Measurements from ENCODE around the gene DIP2A.

The DIP2A gene

GRCh38 chr21:46606427-46606813 is 147.7 kb downstream of the DIP2A start:
- Histone ChIP-seq H3K9ac (ENCODE audit: low read length in 2 of 2) (no peak overlapping the region), H3K36me3 (ENCODE audit: control insufficient read depth in 2 of 2, insufficient read depth in 2 of 2, low read length in 2 of 2) (no peaks in the 10 kb centered on the region), H3K4me1 (ENCODE audit: control insufficient read depth, insufficient read depth, low read length) (peaks cover 3% of the 10 kb centered on the region), H3K9me3 (ENCODE audit: control insufficient read depth in 2 of 2, low read length in 2 of 2) (peaks cover 4 to 5% of the 10 kb centered on the region in 2 donors), H3K27ac (ENCODE audit: low read length) (no peak overlapping the region), H3K4me3 (ENCODE audit: low read length in 2 of 2) (no peak overlapping the region), H3K27me3 (ENCODE audit: control insufficient read depth in 1 of 2, insufficient read depth in 2 of 2, low read length in 2 of 2) (peaks cover 5 to 8% of the 10 kb centered on the region in 2 donors)

- Histone ChIP-seq H3K27me3 (ENCODE audit: control insufficient read depth in 1 of 2, insufficient read depth in 2 of 2, low read length in 2 of 2) (peaks cover 0 to 8% of the 10 kb centered on the region in 2 donors), H3K4me1 (ENCODE audit: control insufficient read depth, insufficient read depth, low read length) (peaks cover 3% of the 10 kb centered on the region), H3K9ac (ENCODE audit: low read length in 2 of 2) (no peak overlapping the region), H3K36me3 (ENCODE audit: control insufficient read depth in 2 of 2, insufficient read depth in 2 of 2, low read length in 2 of 2) (no peaks in the 10 kb centered on the region), H3K27ac (ENCODE audit: low read length) (no peak overlapping the region), H3K4me3 (ENCODE audit: low read length in 2 of 2) (no peak overlapping the region), H3K9me3 (ENCODE audit: control insufficient read depth in 2 of 2, low read length in 2 of 2) (peaks cover 4 to 5% of the 10 kb centered on the region in 2 donors)
These were observed 148.9 kb downstream of the DIP2A start for GRCh38 chr21:46607636-46608035.

DNA sequence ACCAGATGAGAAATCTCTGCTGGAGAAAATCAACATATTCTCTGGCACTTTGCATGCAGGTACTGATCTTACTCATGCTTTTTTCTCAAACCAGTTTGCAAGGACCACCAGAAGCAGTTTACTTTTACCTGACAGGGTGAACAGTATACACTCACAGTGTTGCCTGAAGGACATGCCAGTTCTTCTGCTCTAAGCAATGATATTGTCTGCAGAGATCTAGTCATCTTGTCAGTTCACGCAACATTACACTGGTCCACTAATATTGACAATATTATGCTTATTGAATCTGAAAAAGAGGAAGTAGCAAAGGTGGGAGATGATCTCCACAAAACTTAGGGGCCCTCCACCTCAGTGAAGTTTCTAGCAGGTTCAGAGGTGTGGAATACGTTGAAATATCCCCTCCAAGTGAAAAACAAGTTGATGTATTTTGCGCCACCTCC is 150.0 kb downstream of the DIP2A start:
- Histone ChIP-seq H3K9me3 (ENCODE audit: control insufficient read depth in 2 of 2, low read length in 2 of 2) (peaks cover 4 to 5% of the 10 kb centered on the region in 2 donors), H3K4me1 (ENCODE audit: control insufficient read depth, insufficient read depth, low read length) (peaks cover 3% of the 10 kb centered on the region), H3K27me3 (ENCODE audit: control insufficient read depth in 1 of 2, insufficient read depth in 2 of 2, low read length in 2 of 2) (peaks cover 0 to 8% of the 10 kb centered on the region in 2 donors), H3K36me3 (ENCODE audit: control insufficient read depth in 2 of 2, insufficient read depth in 2 of 2, low read length in 2 of 2) (no peaks in the 10 kb centered on the region), H3K9ac (ENCODE audit: low read length in 2 of 2) (no peak overlapping the region), H3K4me3 (ENCODE audit: low read length in 2 of 2) (no peak overlapping the region), H3K27ac (ENCODE audit: low read length) (no peak overlapping the region)

DNA sequence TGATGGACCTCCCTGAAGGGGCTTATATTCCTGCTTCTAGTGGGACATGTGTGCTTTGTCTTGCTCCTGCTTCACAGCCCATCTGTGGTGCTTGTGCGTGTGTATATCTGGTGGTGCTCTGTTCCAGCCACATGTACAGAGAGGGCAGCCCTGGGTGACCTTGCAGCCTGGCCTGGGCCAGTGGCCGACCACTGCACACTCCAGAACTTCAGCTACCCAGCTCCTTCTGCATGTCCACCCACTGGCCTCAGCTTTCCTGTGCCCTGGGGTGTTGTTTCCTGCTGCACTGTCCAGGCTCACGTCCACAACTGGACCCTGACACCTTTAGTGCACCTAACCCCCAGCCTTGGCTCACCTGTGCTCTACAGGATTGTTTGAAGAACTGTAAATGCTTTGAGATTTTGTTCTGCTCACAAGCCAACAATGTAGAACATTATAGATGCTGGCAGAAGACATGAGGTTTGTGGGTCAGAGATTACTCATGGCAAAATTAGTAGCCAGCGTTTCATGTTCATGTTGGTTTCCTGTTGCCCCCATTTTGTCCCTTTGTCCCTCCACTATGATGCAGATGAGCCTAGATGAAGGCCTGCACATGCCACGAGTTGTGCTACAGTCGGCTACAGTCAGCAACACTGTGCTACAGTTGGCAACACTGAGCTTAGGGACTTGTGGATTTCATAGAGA is 151.5 kb downstream of the DIP2A start:
- no peaks in the 10 kb centered on the region for H3K36me3 ChIP-seq (ENCODE audit: control insufficient read depth in 2 of 2, insufficient read depth in 2 of 2, low read length in 2 of 2)
- H3K9me3 ChIP-seq (ENCODE audit: control insufficient read depth in 2 of 2, low read length in 2 of 2) = peaks cover 4 to 5% of the 10 kb centered on the region in 2 donors
- no peak overlapping the region for H3K4me3 ChIP-seq (ENCODE audit: low read length in 2 of 2)
- H3K4me1 ChIP-seq (ENCODE audit: control insufficient read depth, insufficient read depth, low read length) = peaks cover 3% of the 10 kb centered on the region
- no peak overlapping the region for H3K9ac ChIP-seq (ENCODE audit: low read length in 2 of 2)
- peaks cover 0 to 6% of the 10 kb centered on the region in 2 donors for H3K27me3 ChIP-seq (ENCODE audit: control insufficient read depth in 1 of 2, insufficient read depth in 2 of 2, low read length in 2 of 2)
- no peak overlapping the region for H3K27ac ChIP-seq (ENCODE audit: low read length)

GRCh38 chr21:46613391-46613790 is 154.7 kb downstream of the DIP2A start:
- Histone ChIP-seq H3K9me3 (ENCODE audit: control insufficient read depth in 2 of 2, low read length in 2 of 2) (peaks cover 4 to 5% of the 10 kb centered on the region in 2 donors), H3K36me3 (ENCODE audit: control insufficient read depth in 2 of 2, insufficient read depth in 2 of 2, low read length in 2 of 2) (no peaks in the 10 kb centered on the region), H3K27me3 (ENCODE audit: control insufficient read depth in 1 of 2, insufficient read depth in 2 of 2, low read length in 2 of 2) (peaks cover 0 to 6% of the 10 kb centered on the region in 2 donors), H3K4me1 (ENCODE audit: control insufficient read depth, insufficient read depth, low read length) (no peaks in the 10 kb centered on the region), H3K4me3 (ENCODE audit: low read length in 2 of 2) (no peak overlapping the region), H3K9ac (ENCODE audit: low read length in 2 of 2) (no peak overlapping the region), H3K27ac (ENCODE audit: low read length) (no peak overlapping the region)

DNA sequence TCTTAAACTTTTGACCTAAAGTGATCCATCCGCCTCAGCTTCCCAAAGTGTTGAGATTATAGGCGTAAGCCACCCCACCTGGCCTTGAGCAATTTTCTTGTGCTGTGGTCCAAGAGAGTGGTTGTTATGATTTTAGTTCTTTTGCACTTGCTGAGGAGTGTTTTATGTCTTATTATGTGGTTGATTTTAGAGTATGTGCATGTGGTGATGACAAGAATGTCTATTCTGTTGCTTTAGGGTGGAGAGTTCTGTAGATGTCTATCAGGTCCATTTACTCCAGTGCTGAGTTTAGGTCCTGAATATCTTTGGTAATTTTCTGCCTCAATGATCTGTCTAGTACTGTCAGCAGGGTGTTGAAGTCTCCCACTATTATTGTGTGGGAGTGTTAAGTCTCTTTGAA is 157.4 kb downstream of the DIP2A start:
- Histone ChIP-seq H3K4me1 (ENCODE audit: control insufficient read depth, insufficient read depth, low read length) (no peaks in the 10 kb centered on the region), H3K36me3 (ENCODE audit: control insufficient read depth in 2 of 2, insufficient read depth in 2 of 2, low read length in 2 of 2) (no peaks in the 10 kb centered on the region), H3K4me3 (ENCODE audit: low read length in 2 of 2) (no peak overlapping the region)

GRCh38 chr21:46616656-46617055 is 158.0 kb downstream of the DIP2A start:
- Histone ChIP-seq H3K9ac (ENCODE audit: low read length in 2 of 2) (no peak overlapping the region), H3K36me3 (ENCODE audit: control insufficient read depth in 2 of 2, insufficient read depth in 2 of 2, low read length in 2 of 2) (no peaks in the 10 kb centered on the region), H3K4me1 (ENCODE audit: control insufficient read depth, insufficient read depth, low read length) (peaks cover 2% of the 10 kb centered on the region), H3K4me3 (ENCODE audit: low read length in 2 of 2) (no peak overlapping the region), H3K27ac (ENCODE audit: low read length) (no peak overlapping the region), H3K27me3 (ENCODE audit: control insufficient read depth in 1 of 2, insufficient read depth in 2 of 2, low read length in 2 of 2) (peaks cover 0 to 3% of the 10 kb centered on the region in 2 donors), H3K9me3 (ENCODE audit: control insufficient read depth in 2 of 2, low read length in 2 of 2) (no peaks in the 10 kb centered on the region)

More for the DNA sequence above, 157.4 kb downstream of the DIP2A start:
- H3K27me3 ChIP-seq (ENCODE audit: control insufficient read depth in 1 of 2, insufficient read depth in 2 of 2, low read length in 2 of 2) = peaks cover 0 to 3% of the 10 kb centered on the region in 2 donors
- no peak overlapping the region for H3K27ac ChIP-seq (ENCODE audit: low read length)
- no peaks in the 10 kb centered on the region for H3K9me3 ChIP-seq (ENCODE audit: control insufficient read depth in 2 of 2, low read length in 2 of 2)
- H3K9ac ChIP-seq (ENCODE audit: low read length in 2 of 2) = no peak overlapping the region

GRCh38 chr21:46617267-46618051 is 158.8 kb downstream of the DIP2A start:
- Histone ChIP-seq H3K27me3 (ENCODE audit: control insufficient read depth in 1 of 2, insufficient read depth in 2 of 2, low read length in 2 of 2) (peaks cover 0 to 3% of the 10 kb centered on the region in 2 donors), H3K36me3 (ENCODE audit: control insufficient read depth in 2 of 2, insufficient read depth in 2 of 2, low read length in 2 of 2) (no peaks in the 10 kb centered on the region), H3K4me3 (ENCODE audit: low read length in 2 of 2) (no peak overlapping the region), H3K9me3 (ENCODE audit: control insufficient read depth in 2 of 2, low read length in 2 of 2) (no peaks in the 10 kb centered on the region), H3K9ac (ENCODE audit: low read length in 2 of 2) (no peak overlapping the region), H3K4me1 (ENCODE audit: control insufficient read depth, insufficient read depth, low read length) (peaks cover 2% of the 10 kb centered on the region), H3K27ac (ENCODE audit: low read length) (no peak overlapping the region)

DNA sequence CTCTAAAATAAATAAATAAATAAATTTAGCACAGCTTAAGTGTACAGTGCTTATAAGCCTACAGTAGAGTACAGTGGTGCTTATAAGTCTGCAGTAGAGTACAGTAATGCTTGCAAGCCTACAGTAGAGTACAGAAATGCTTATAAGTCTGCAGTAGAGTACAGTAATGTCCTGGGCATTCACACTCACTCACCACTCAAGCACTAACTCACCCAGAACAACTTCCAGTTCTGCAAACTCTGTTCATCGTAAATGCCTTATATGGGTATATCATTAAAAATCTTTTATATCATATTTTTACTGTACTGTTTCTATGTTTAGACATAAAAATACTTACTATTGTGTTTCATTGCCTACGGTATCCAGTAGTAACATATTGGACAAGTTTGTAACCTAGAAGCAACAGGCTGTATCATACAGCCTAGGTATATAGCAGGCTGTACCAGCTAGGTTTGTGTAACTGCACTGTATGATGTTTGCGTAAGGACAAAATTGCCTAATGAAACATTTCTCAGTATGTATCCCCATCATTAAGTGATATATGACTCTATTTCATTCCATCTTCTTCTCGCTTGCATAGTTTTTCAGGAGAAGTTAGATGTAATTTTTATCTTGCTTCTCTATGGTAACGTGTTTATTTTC is 160.2 kb downstream of the DIP2A start:
- no peak overlapping the region for H3K27ac ChIP-seq (ENCODE audit: low read length)
- no peaks in the 10 kb centered on the region for H3K9me3 ChIP-seq (ENCODE audit: control insufficient read depth in 2 of 2, low read length in 2 of 2)
- no peaks in the 10 kb centered on the region for H3K36me3 ChIP-seq (ENCODE audit: control insufficient read depth in 2 of 2, insufficient read depth in 2 of 2, low read length in 2 of 2)
- H3K27me3 ChIP-seq (ENCODE audit: control insufficient read depth in 1 of 2, insufficient read depth in 2 of 2, low read length in 2 of 2) = peaks cover 0 to 3% of the 10 kb centered on the region in 2 donors
- no peak overlapping the region for H3K4me3 ChIP-seq (ENCODE audit: low read length in 2 of 2)
- no peak overlapping the region for H3K9ac ChIP-seq (ENCODE audit: low read length in 2 of 2)
- H3K4me1 ChIP-seq (ENCODE audit: control insufficient read depth, insufficient read depth, low read length) = peaks cover 2% of the 10 kb centered on the region

Data from stomach smooth muscle (tissue), 2 donors.